ENCODE measurements around the gene TEX52. TPM values are rescaled to one million over a fixed set of nuclear protein-coding genes. Genes with fewer than 3 reads are reported as not detected.

TEX52 gene
- total and polyA plus RNA-seq, 2 of the 13 experiments (the other 11 are each of a cell fraction or from before 2014, with no cell fraction given): 0.05 TPM; not detected in 1

DNA sequence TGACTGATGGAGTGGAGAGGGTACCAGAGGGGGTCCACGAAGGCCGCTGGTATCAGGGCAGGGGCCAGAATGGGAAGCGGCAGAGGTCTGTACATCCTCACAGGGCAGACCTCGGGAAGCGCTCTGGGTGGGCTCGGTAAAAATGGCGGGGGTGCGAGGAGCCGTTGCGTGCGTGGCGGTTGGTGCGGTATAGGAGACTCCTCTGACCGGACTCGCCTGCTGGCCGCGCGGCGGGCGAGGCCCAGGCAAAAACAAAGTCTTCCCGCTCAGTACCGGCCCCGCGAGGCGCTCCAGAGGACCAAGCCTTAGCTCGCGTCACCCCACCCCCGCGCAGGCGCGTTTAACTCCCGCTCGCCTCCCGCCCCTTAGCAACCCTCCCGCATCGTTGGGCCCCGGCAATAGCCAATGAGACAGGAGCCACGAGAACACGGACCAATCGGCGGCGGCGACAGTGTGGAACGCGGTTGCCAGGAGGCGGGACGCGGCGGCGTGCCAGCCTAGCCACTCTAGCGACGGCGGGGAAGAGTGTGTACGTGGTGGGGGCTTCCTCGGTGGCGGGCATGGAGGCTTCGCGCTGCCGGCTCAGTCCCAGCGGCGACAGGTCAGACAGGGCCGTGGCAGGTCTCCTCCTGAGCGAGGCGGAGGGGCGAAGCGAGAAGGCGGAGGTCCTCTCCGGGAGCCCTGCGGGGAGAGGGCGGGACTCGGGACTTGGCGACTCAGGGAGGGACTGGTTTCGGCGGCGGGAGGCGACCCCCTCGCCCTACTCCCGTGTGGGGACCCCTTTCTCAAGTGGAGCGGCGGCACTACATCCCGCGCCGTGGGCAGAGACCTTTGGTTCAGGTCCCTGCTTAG lies 33.8 kb upstream of the TEX52 start, which contains the start of gene TULP3 (continued):
- TF ChIP-seq, protein P1, sequence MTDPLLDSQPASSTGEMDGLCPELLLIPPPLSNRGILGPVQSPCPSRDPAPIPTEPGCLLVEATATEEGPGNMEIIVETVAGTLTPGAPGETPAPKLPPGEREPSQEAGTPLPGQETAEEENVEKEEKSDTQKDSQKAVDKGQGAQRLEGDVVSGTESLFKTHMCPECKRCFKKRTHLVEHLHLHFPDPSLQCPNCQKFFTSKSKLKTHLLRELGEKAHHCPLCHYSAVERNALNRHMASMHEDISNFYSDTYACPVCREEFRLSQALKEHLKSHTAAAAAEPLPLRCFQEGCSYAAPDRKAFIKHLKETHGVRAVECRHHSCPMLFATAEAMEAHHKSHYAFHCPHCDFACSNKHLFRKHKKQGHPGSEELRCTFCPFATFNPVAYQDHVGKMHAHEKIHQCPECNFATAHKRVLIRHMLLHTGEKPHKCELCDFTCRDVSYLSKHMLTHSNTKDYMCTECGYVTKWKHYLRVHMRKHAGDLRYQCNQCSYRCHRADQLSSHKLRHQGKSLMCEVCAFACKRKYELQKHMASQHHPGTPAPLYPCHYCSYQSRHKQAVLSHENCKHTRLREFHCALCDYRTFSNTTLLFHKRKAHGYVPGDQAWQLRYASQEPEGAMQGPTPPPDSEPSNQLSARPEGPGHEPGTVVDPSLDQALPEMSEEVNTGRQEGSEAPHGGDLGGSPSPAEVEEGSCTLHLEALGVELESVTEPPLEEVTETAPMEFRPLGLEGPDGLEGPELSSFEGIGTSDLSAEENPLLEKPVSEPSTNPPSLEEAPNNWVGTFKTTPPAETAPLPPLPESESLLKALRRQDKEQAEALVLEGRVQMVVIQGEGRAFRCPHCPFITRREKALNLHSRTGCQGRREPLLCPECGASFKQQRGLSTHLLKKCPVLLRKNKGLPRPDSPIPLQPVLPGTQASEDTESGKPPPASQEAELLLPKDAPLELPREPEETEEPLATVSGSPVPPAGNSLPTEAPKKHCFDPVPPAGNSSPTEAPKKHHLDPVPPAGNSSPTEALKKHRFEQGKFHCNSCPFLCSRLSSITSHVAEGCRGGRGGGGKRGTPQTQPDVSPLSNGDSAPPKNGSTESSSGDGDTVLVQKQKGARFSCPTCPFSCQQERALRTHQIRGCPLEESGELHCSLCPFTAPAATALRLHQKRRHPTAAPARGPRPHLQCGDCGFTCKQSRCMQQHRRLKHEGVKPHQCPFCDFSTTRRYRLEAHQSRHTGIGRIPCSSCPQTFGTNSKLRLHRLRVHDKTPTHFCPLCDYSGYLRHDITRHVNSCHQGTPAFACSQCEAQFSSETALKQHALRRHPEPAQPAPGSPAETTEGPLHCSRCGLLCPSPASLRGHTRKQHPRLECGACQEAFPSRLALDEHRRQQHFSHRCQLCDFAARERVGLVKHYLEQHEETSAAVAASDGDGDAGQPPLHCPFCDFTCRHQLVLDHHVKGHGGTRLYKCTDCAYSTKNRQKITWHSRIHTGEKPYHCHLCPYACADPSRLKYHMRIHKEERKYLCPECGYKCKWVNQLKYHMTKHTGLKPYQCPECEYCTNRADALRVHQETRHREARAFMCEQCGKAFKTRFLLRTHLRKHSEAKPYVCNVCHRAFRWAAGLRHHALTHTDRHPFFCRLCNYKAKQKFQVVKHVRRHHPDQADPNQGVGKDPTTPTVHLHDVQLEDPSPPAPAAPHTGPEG (CRISPR knock-in tag; IDR thresholded peaks at IDR 0.05): peak; percentile 31; the same call in 1 of the 2 replicates
- TF ChIP-seq MAF1 (CRISPR knock-in tag; IDR thresholded peaks at IDR 0.05; ENCODE audit: borderline replicate concordance): peak; percentile 22; the same call in 1 of the 2 replicates
- TF ChIP-seq TBX3 (IDR thresholded peaks at IDR 0.05; ENCODE audit: borderline replicate concordance): no peak
- no peak; the same call in 1 of the 2 replicates for TF ChIP-seq ZNF292 (CRISPR knock-in tag; IDR thresholded peaks at IDR 0.05; ENCODE audit: borderline replicate concordance, low read depth)
- TF ChIP-seq ZNF746 (CRISPR knock-in tag; IDR thresholded peaks at IDR 0.05): peak; percentile 25; the same call in 1 of the 2 replicates
- TF ChIP-seq ZKSCAN8 (CRISPR knock-in tag; IDR thresholded peaks at IDR 0.05; ENCODE audit: borderline replicate concordance): no peak
- TF ChIP-seq, protein P2, sequence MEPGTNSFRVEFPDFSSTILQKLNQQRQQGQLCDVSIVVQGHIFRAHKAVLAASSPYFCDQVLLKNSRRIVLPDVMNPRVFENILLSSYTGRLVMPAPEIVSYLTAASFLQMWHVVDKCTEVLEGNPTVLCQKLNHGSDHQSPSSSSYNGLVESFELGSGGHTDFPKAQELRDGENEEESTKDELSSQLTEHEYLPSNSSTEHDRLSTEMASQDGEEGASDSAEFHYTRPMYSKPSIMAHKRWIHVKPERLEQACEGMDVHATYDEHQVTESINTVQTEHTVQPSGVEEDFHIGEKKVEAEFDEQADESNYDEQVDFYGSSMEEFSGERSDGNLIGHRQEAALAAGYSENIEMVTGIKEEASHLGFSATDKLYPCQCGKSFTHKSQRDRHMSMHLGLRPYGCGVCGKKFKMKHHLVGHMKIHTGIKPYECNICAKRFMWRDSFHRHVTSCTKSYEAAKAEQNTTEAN (CRISPR knock-in tag; conservative IDR thresholded peaks at IDR 0.05): peak; percentile 87
- TF ChIP-seq NR2C2 (CRISPR knock-in tag; IDR thresholded peaks at IDR 0.05; ENCODE audit: borderline replicate concordance): 0 out of 2 replicates have a peak, but pooled peaks have one; percentile 41
- TF ChIP-seq PHF5A (CRISPR knock-in tag; IDR thresholded peaks at IDR 0.05; ENCODE audit: low read depth, unreplicated experiment): no peak
- peak; percentile 62; the same call in 1 of the 2 replicates for TF ChIP-seq GLI4 (CRISPR knock-in tag; IDR thresholded peaks at IDR 0.05; ENCODE audit: borderline replicate concordance)
- TF ChIP-seq, protein P3, sequence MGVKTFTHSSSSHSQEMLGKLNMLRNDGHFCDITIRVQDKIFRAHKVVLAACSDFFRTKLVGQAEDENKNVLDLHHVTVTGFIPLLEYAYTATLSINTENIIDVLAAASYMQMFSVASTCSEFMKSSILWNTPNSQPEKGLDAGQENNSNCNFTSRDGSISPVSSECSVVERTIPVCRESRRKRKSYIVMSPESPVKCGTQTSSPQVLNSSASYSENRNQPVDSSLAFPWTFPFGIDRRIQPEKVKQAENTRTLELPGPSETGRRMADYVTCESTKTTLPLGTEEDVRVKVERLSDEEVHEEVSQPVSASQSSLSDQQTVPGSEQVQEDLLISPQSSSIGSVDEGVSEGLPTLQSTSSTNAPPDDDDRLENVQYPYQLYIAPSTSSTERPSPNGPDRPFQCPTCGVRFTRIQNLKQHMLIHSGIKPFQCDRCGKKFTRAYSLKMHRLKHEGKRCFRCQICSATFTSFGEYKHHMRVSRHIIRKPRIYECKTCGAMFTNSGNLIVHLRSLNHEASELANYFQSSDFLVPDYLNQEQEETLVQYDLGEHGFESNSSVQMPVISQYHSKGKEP (CRISPR knock-in tag; IDR thresholded peaks at IDR 0.05): no peak
- TF ChIP-seq RFXAP (CRISPR knock-in tag; IDR thresholded peaks at IDR 0.05; ENCODE audit: borderline replicate concordance): peak; percentile 96
- no peak for TF ChIP-seq RAD21 (CRISPR knock-in tag; IDR thresholded peaks at IDR 0.05)
- TF ChIP-seq MXI1 (IDR thresholded peaks at IDR 0.05; ENCODE audit: borderline replicate concordance, low read depth, low read length): peak; percentile 98
- no peak; the same call in 1 of the 2 replicates for TF ChIP-seq ISL2 (CRISPR knock-in tag; IDR thresholded peaks at IDR 0.05)
- TF ChIP-seq ZNF761 (CRISPR knock-in tag; conservative IDR thresholded peaks at IDR 0.05): peak; percentile 96
- peak; percentile 69 for TF ChIP-seq GFI1 (CRISPR knock-in tag; IDR thresholded peaks at IDR 0.05; ENCODE audit: borderline replicate concordance)
- no peak for TF ChIP-seq RBM39 (IDR thresholded peaks at IDR 0.05; ENCODE audit: low read depth, low read length, poor library complexity, severe bottlenecking)
- no peak for TF ChIP-seq ZNF34 (CRISPR knock-in tag; IDR thresholded peaks at IDR 0.05; ENCODE audit: borderline replicate concordance)
- TF ChIP-seq ZNF83 (CRISPR knock-in tag; IDR thresholded peaks at IDR 0.05; ENCODE audit: borderline replicate concordance): no peak

Data from HepG2 (cell line).